ENCODE results near the gene SH3BP1.

DNA sequence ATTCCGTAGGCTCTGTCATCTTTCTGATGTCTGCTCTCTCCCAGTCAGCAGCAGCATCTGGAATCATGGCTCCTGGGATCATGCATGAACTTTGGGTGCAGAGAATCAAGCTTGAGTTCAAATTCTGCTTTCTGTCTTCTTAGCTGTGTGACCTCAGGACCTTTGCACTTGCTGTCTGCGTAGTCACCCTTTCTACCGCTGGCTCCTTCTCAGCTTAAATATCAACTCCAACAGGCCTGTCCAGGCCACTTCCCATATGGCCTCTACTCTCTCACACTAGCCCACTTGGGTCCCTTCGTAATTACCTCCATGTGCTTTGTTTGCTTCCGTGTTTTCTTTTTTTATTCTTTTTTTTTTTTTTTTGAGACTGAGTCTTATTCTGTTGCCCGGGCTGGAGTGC, 35.4 kb upstream of the SH3BP1 start:
- TF ChIP-seq HMGA2 (CRISPR knock-in tag; IDR thresholded peaks at IDR 0.05) (no peak), NR2C2 (CRISPR knock-in tag; IDR thresholded peaks at IDR 0.05) (no peak), CBFB (CRISPR knock-in tag; IDR thresholded peaks at IDR 0.05; ENCODE audit: low read depth) (no peak), TCF7 (CRISPR knock-in tag; IDR thresholded peaks at IDR 0.05; ENCODE audit: low read depth) (no peak), NR3C1 (CRISPR knock-in tag; conservative IDR thresholded peaks at IDR 0.05; ENCODE audit: low read depth) (no peak)
- TF ChIP-seq, protein P1, sequence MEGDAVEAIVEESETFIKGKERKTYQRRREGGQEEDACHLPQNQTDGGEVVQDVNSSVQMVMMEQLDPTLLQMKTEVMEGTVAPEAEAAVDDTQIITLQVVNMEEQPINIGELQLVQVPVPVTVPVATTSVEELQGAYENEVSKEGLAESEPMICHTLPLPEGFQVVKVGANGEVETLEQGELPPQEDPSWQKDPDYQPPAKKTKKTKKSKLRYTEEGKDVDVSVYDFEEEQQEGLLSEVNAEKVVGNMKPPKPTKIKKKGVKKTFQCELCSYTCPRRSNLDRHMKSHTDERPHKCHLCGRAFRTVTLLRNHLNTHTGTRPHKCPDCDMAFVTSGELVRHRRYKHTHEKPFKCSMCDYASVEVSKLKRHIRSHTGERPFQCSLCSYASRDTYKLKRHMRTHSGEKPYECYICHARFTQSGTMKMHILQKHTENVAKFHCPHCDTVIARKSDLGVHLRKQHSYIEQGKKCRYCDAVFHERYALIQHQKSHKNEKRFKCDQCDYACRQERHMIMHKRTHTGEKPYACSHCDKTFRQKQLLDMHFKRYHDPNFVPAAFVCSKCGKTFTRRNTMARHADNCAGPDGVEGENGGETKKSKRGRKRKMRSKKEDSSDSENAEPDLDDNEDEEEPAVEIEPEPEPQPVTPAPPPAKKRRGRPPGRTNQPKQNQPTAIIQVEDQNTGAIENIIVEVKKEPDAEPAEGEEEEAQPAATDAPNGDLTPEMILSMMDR (IDR thresholded peaks at IDR 0.05) = no peak
- TF ChIP-seq, protein P2, sequence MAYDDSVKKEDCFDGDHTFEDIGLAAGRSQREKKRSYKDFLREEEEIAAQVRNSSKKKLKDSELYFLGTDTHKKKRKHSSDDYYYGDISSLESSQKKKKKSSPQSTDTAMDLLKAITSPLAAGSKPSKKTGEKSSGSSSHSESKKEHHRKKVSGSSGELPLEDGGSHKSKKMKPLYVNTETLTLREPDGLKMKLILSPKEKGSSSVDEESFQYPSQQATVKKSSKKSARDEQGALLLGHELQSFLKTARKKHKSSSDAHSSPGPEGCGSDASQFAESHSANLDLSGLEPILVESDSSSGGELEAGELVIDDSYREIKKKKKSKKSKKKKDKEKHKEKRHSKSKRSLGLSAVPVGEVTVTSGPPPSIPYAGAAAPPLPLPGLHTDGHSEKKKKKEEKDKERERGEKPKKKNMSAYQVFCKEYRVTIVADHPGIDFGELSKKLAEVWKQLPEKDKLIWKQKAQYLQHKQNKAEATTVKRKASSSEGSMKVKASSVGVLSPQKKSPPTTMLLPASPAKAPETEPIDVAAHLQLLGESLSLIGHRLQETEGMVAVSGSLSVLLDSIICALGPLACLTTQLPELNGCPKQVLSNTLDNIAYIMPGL (CRISPR knock-in tag; IDR thresholded peaks at IDR 0.05) = no peak
- TF ChIP-seq, protein P3, sequence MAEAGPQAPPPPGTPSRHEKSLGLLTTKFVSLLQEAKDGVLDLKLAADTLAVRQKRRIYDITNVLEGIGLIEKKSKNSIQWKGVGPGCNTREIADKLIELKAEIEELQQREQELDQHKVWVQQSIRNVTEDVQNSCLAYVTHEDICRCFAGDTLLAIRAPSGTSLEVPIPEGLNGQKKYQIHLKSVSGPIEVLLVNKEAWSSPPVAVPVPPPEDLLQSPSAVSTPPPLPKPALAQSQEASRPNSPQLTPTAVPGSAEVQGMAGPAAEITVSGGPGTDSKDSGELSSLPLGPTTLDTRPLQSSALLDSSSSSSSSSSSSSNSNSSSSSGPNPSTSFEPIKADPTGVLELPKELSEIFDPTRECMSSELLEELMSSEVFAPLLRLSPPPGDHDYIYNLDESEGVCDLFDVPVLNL (CRISPR knock-in tag; IDR thresholded peaks at IDR 0.05; ENCODE audit: borderline replicate concordance, low read depth) = no peak
- TF ChIP-seq, protein P4, sequence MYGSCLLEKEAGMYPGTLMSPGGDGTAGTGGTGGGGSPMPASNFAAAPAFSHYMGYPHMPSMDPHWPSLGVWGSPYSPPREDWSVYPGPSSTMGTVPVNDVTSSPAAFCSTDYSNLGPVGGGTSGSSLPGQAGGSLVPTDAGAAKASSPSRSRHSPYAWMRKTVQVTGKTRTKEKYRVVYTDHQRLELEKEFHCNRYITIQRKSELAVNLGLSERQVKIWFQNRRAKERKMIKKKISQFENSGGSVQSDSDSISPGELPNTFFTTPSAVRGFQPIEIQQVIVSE (CRISPR knock-in tag; IDR thresholded peaks at IDR 0.05; ENCODE audit: borderline replicate concordance) = no peak
- TF ChIP-seq, protein P5, sequence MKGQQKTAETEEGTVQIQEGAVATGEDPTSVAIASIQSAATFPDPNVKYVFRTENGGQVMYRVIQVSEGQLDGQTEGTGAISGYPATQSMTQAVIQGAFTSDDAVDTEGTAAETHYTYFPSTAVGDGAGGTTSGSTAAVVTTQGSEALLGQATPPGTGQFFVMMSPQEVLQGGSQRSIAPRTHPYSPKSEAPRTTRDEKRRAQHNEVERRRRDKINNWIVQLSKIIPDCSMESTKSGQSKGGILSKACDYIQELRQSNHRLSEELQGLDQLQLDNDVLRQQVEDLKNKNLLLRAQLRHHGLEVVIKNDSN (CRISPR knock-in tag; IDR thresholded peaks at IDR 0.05) = no peak

Data from WTC11 (cell line).